Stimulated activated CD8-positive, alpha-beta memory T cell treated with anti-CD3 and anti-CD28 coated beads, Interleukin-15, amount 100 ng/mL, for 24 hours (primary cell): ENCODE results near the gene TMEM204.
A peak's percentile ranks its signal among the peaks of the same experiment; 100 is the strongest.

Experiments
- DNase-seq: peaks from one replicate; pipeline ENCODE4 v3.0.0-alpha.2; 2020; ENCODE audit warnings: low read depth

The TMEM204 gene

GRCh38 chr16:1533443-1533951 lies at the start of gene TMEM204:
TMEM204 (plus strand) TSS chr16:1533666; CDS start chr16:1534276, 610 bp downstream.
- DNase-seq, result no peak

GRCh38 chr16:1485847-1486496 lies 47.5 kb upstream of the TMEM204 start:
- DNase-seq, result no peak

- DNase-seq, result no peak
These were observed 46.7 kb upstream of the TMEM204 start for GRCh38 chr16:1486551-1487390.

- no peak for DNase-seq
These were observed 45.9 kb upstream of the TMEM204 start for GRCh38 chr16:1487395-1488053.

GRCh38 chr16:1488054-1488601 lies 45.3 kb upstream of the TMEM204 start:
- no peak for DNase-seq

GRCh38 chr16:1488619-1489018 lies 44.8 kb upstream of the TMEM204 start, which contains the start of gene PTX4:
PTX4 (minus strand) TSS chr16:1488944; CDS start chr16:1488909, 35 bp downstream.
- no peak for DNase-seq

GRCh38 chr16:1489077-1489476 lies 44.4 kb upstream of the TMEM204 start:
- DNase-seq, result no peak

- no peak for DNase-seq
These were observed 42.1 kb upstream of the TMEM204 start for GRCh38 chr16:1491327-1491726.

- no peak for DNase-seq
These were observed 41.2 kb upstream of the TMEM204 start for GRCh38 chr16:1492082-1492922.

GRCh38 chr16:1492923-1493745 lies 40.3 kb upstream of the TMEM204 start, which contains the start of gene TELO2:
TELO2 (plus strand) TSS chr16:1493360; CDS start chr16:1494282, 922 bp downstream.
- peak; percentile 86 for DNase-seq

- DNase-seq, result no peak
These were observed 39.7 kb upstream of the TMEM204 start for GRCh38 chr16:1493746-1494094.

GRCh38 chr16:1494129-1494640 lies 39.3 kb upstream of the TMEM204 start:
- no peak for DNase-seq

GRCh38 chr16:1494711-1495110 lies 38.8 kb upstream of the TMEM204 start:
- DNase-seq, result no peak

GRCh38 chr16:1495211-1495888 lies 38.1 kb upstream of the TMEM204 start:
- DNase-seq, result no peak

GRCh38 chr16:1495889-1496262 lies 37.6 kb upstream of the TMEM204 start:
- no peak for DNase-seq

- no peak for DNase-seq
These were observed 37.0 kb upstream of the TMEM204 start for GRCh38 chr16:1496464-1496863.

GRCh38 chr16:1497014-1497598 lies 36.4 kb upstream of the TMEM204 start:
- DNase-seq, result no peak

- DNase-seq, result no peak
These were observed 34.4 kb upstream of the TMEM204 start for GRCh38 chr16:1498899-1499676.
